Measurements from ENCODE around the gene SS18L1. TPM values are rescaled to one million over a fixed set of nuclear protein-coding genes. Genes with fewer than 3 reads are reported as not detected.

SS18L1 gene
- total RNA-seq, 4 donors from 2014 or later, result 14.7 to 23.2 (median 22.1) TPM

DNA sequence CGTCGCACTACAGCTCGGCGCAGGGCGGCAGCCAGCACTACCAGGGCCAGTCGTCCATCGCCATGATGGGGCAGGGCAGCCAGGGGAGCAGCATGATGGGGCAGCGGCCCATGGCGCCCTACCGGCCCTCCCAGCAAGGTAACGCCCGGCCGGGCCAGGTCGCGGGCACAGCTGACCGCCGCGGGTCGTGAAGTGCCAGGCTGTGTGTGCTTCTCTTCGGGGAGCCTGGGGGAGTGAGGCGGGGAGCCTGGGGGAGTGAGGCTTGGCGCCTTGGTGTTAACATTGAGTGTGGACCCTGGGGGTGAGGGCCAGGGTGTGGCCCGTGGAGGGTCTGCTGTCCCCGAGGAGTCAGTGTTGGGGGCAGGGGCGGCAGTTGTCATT, 19.9 kb downstream of the SS18L1 start:
- intact Hi-C loops (cut with DNase I; ENCODE audit: low total_unique reads) (no loop called here), in situ Hi-C loops (cut with MboI; ENCODE audit: low pct_ligation_motif_present in 1 of 4, low pct_unique_long_range_greater_than_20kb in 1 of 4, low sequenced_read_pairs in 3 of 4) (no loop called here)
- Histone ChIP-seq H3K4me1 (no peaks in the 10 kb centered on the region), H3K27ac (no peak overlapping the region), H3K4me3 (no peak overlapping the region), H3K27me3 (no peaks in the 10 kb centered on the region), H3K36me3 (peaks cover 0 to 19% (median 2%) of the 10 kb centered on the region in 4 donors), H3K9me3 (no peaks in the 10 kb centered on the region)
- no peak for TF ChIP-seq POLR2AphosphoS5 (IDR thresholded peaks at IDR 0.05)
- TF ChIP-seq POLR2A (IDR thresholded peaks at IDR 0.05), result no peak
- no peak for TF ChIP-seq CTCF (IDR thresholded peaks at IDR 0.05)
- no peak for TF ChIP-seq EP300 (IDR thresholded peaks at IDR 0.05; ENCODE audit: low read depth)
- 97% methylated on average over 20 of the region's 25 CpGs; no CpG with 5 or more reads in 1 of the 2 donors for WGBS, 2 donors (ENCODE audit: low coverage in 1 of 2)
- no peak for DNase-seq

- in situ Hi-C loops (cut with MboI; ENCODE audit: low pct_ligation_motif_present in 1 of 4, low pct_unique_long_range_greater_than_20kb in 1 of 4, low sequenced_read_pairs in 3 of 4), result no loop called here
- WGBS, 2 donors (ENCODE audit: low coverage in 1 of 2), result 90 to 91% methylated on average over 2 to 20 of the region's 29 CpGs
- intact Hi-C loops (cut with DNase I; ENCODE audit: low total_unique reads), result no loop called here
- H3K4me1 ChIP-seq, result no peaks in the 10 kb centered on the region
- H3K36me3 ChIP-seq, result peaks cover 0 to 19% (median 2%) of the 10 kb centered on the region in 4 donors
- no peak for DNase-seq
- no peaks in the 10 kb centered on the region for H3K9me3 ChIP-seq
- no peak for TF ChIP-seq POLR2AphosphoS5 (IDR thresholded peaks at IDR 0.05)
- no peak for TF ChIP-seq CTCF (IDR thresholded peaks at IDR 0.05)
- TF ChIP-seq POLR2A (IDR thresholded peaks at IDR 0.05), result no peak
- no peak for TF ChIP-seq EP300 (IDR thresholded peaks at IDR 0.05; ENCODE audit: low read depth)
- no peak overlapping the region for H3K4me3 ChIP-seq
- H3K27me3 ChIP-seq, result no peaks in the 10 kb centered on the region
- H3K27ac ChIP-seq, result no peak overlapping the region
Observed at GRCh38 chr20:62163986-62164762, 20.6 kb downstream of the SS18L1 start.

- intact Hi-C loops (cut with DNase I; ENCODE audit: low total_unique reads), result no loop called here
- in situ Hi-C loops (cut with MboI; ENCODE audit: low pct_ligation_motif_present in 1 of 4, low pct_unique_long_range_greater_than_20kb in 1 of 4, low sequenced_read_pairs in 3 of 4), result no loop called here
- no peaks in the 10 kb centered on the region for H3K9me3 ChIP-seq
- WGBS, 2 donors (ENCODE audit: low coverage in 1 of 2), result 93 to 95% methylated on average over 3 to 38 of the region's 41 CpGs
- H3K27ac ChIP-seq, result no peak overlapping the region
- TF ChIP-seq EP300 (IDR thresholded peaks at IDR 0.05; ENCODE audit: low read depth) (no peak), POLR2AphosphoS5 (IDR thresholded peaks at IDR 0.05) (no peak), POLR2A (IDR thresholded peaks at IDR 0.05) (no peak), CTCF (IDR thresholded peaks at IDR 0.05) (no peak)
- no peak overlapping the region for H3K4me3 ChIP-seq
- peaks cover 0 to 19% (median 2%) of the 10 kb centered on the region in 4 donors for H3K36me3 ChIP-seq
- H3K27me3 ChIP-seq, result no peaks in the 10 kb centered on the region
- H3K4me1 ChIP-seq, result no peaks in the 10 kb centered on the region
- DNase-seq, result no peak
Observed at GRCh38 chr20:62164879-62165761, 21.6 kb downstream of the SS18L1 start.

DNA sequence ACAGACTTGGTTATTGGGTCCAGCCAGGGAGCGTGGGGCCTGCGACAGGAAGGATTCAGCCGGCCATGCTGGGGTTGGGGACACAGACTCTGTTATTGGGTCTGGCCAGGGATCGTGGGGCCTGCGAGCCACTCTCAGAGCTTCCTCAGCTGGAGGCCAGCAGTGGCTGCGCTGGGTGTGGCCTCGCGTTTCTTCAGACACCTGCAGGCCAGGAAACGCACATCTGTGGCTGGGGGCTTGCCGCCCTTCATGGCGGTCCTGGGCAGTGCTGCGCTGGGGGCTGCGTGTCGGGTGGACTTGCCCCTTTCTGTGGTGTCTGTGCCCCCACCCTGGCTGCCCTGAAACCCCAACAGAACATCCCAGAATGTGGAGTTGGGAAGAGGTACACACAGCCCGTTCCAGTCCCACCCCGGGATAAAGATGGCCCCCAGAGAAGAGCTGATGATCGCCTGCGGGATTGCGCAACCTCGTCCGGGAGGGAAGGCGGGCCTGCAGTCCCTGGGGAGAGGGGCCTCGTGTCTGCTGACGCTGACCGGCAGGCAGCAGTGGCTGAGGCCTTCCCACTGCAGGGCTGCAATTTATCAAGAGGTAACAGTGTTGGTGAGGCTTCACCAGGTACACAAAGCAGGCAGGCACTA, 22.3 kb downstream of the SS18L1 start:
- 87% methylated on average over 24 of the region's 25 CpGs; no CpG with 5 or more reads in 1 of the 2 donors for WGBS, 2 donors (ENCODE audit: low coverage in 1 of 2)
- no peak for DNase-seq
- in situ Hi-C loops (cut with MboI; ENCODE audit: low pct_ligation_motif_present in 1 of 4, low pct_unique_long_range_greater_than_20kb in 1 of 4, low sequenced_read_pairs in 3 of 4) (no loop called here), intact Hi-C loops (cut with DNase I; ENCODE audit: low total_unique reads) (no loop called here)
- H3K27ac ChIP-seq, result no peak overlapping the region
- TF ChIP-seq POLR2A (IDR thresholded peaks at IDR 0.05) (no peak), CTCF (IDR thresholded peaks at IDR 0.05) (no peak), EP300 (IDR thresholded peaks at IDR 0.05; ENCODE audit: low read depth) (no peak), POLR2AphosphoS5 (IDR thresholded peaks at IDR 0.05) (no peak)
- no peaks in the 10 kb centered on the region for H3K4me1 ChIP-seq
- H3K36me3 ChIP-seq, result peaks cover 0 to 19% (median 2%) of the 10 kb centered on the region in 4 donors
- no peaks in the 10 kb centered on the region for H3K9me3 ChIP-seq
- H3K27me3 ChIP-seq, result no peaks in the 10 kb centered on the region
- H3K4me3 ChIP-seq, result no peak overlapping the region
